HepG2 (cell line): Measurements from ENCODE around the gene CCDC14. TPM values are rescaled to one million over a fixed set of nuclear protein-coding genes. Genes with fewer than 3 reads are reported as not detected.

Source experiments
- ATAC-seq: fragments of 200-7000 bp; cut with Tn5 transposase; 3 replicates; pipeline ENCODE4 v1.9.1; 2020; ENCODE audit warnings: mild to moderate bottlenecking, moderate library complexity
- BruUV-seq: library from RNA; stranded (reverse); fragments of 400-500 nt; replicated peaks from 2 replicates; lab custom pipeline; 2021; lab: Mats Ljungman, UMichigan
- CTCF ChIA-PET: fragments of 300-600 bp; formaldehyde crosslinking; extraction: SDS; loops from one replicate; lab custom pipeline; 2021; ENCODE audit warnings: low total read pairs, inconsistent platforms, low intra/inter-chr PET ratio; lab: Yijun Ruan, JAX
- POLR2A ChIA-PET: fragments of 350-600 bp; sonication (Branson Sonifier 250); formaldehyde crosslinking; loops from one replicate; lab custom pipeline; 2020; ENCODE audit warnings: antibody characterized with exemption, inconsistent platforms; lab: Yijun Ruan, JAX
- DNase-seq: peaks from one replicate; pipeline ENCODE4 v3.0.0-alpha.2; 2015; ENCODE audit warnings: low spot score
- FAIRE-seq: peaks from 3 replicates; lab custom pipeline; 2011; peaks lifted over from hg19 to GRCh38; lab: Jason Lieb, UNC
- H2AFZ ChIP-seq: one replicate; pipeline ENCODE4 v1.6.1; 2011; ENCODE audit warnings: low read length, inconsistent platforms
- H3K27ac ChIP-seq: fragments of 300-600 bp; 3 replicates; pipeline ENCODE4 v1.8.0; 2011; ENCODE audit warnings: mixed run types, mild to moderate bottlenecking, mixed read lengths, low read length, inconsistent platforms; ENCODE audit not compliant: insufficient read depth; ENCODE audit errors: extremely low read length
- H3K27me3 ChIP-seq, 2 experiments: fragments of 200-600 bp in 1 of 2; 2 replicates in 1 of 2; 3 replicates in 1 of 2; pipeline versions ENCODE4 v1.6.0 to v1.8.0; 2011; ENCODE audit warnings: low read length in 2 of 2, mild to moderate bottlenecking in 2 of 2, moderate library complexity in 2 of 2, inconsistent platforms in 1 of 2; ENCODE audit not compliant: insufficient read depth in 2 of 2, control insufficient read depth in 1 of 2
- H3K36me3 ChIP-seq, 2 experiments: fragments of 200-600 bp in 1 of 2; replicated peaks in 1 of 2; 2 replicates in 1 of 2; 3 replicates in 1 of 2; pipeline versions ENCODE4 v1.5.1 to v1.8.0; 2011; ENCODE audit warnings: low read length in 2 of 2, inconsistent platforms in 1 of 2; ENCODE audit not compliant: insufficient read depth in 2 of 2, control insufficient read depth in 1 of 2
- H3K4me1 ChIP-seq: 2 replicates; pipeline ENCODE4 v1.5.1; 2012; ENCODE audit warnings: low read length, inconsistent platforms; ENCODE audit not compliant: insufficient read depth
- H3K4me2 ChIP-seq: 2 replicates; pipeline ENCODE4 v1.6.0; 2011; ENCODE audit warnings: low read depth, low read length, inconsistent platforms
- H3K4me3 ChIP-seq, 3 experiments: fragments of 200-600 bp in 1 of 3; sonication (generic), shearing (Covaris generic) in 1 of 3; replicated peaks in 1 of 3; 2 replicates each; pipeline ENCODE4 v1.5.1; 2011 to 2016; ENCODE audit warnings: low read length in 3 of 3, inconsistent platforms in 2 of 3, low read depth in 2 of 3, mild to moderate bottlenecking in 2 of 3, control low read depth in 1 of 3, mixed read lengths in 1 of 3; ENCODE audit not compliant: insufficient read depth in 1 of 3
- H3K79me2 ChIP-seq: one replicate; pipeline ENCODE4 v1.6.1; 2011; ENCODE audit warnings: low read length, inconsistent platforms; ENCODE audit not compliant: insufficient read depth
- H3K9ac ChIP-seq: 2 replicates; pipeline ENCODE4 v1.6.0; 2011; ENCODE audit warnings: mild to moderate bottlenecking, low read depth, low read length, inconsistent platforms; ENCODE audit not compliant: insufficient read depth
- H3K9me3 ChIP-seq: 2 replicates; pipeline ENCODE4 v1.5.1; 2012; ENCODE audit warnings: mild to moderate bottlenecking, low read length
- H4K20me1 ChIP-seq: 2 replicates; pipeline ENCODE4 v1.6.0; 2011; ENCODE audit warnings: inconsistent platforms, mild to moderate bottlenecking, low read length, moderate library complexity; ENCODE audit not compliant: insufficient read depth
- ADNP ChIP-seq: sonication (generic); formaldehyde crosslinking; IDR thresholded peaks from 2 replicates; pipeline ENCODE4 v1.4.0; 2020; ENCODE audit warnings: missing genetic modification reagents
- GZF1 ChIP-seq: sonication (generic); formaldehyde crosslinking; IDR thresholded peaks from 2 replicates; pipeline ENCODE4 v1.5.1; 2020; ENCODE audit warnings: mild to moderate bottlenecking, missing genetic modification reagents
- U2AF1 ChIP-seq: fragments of 200-400 bp; formaldehyde crosslinking; optimal IDR thresholded peaks from 2 replicates; pipeline ENCODE3; 2017; ENCODE audit warnings: mild to moderate bottlenecking, low read depth, low read length
- ZIK1 ChIP-seq: sonication (generic); formaldehyde crosslinking; IDR thresholded peaks from 2 replicates; pipeline ENCODE4 v1.5.0; 2020; ENCODE audit warnings: mild to moderate bottlenecking, low read depth, missing genetic modification reagents, borderline replicate concordance
- ZNF788 ChIP-seq: sonication (generic); formaldehyde crosslinking; IDR thresholded peaks from 2 replicates; pipeline ENCODE4 v1.5.0; 2020; ENCODE audit warnings: mild to moderate bottlenecking, missing genetic modification reagents, borderline replicate concordance
- ZSCAN25 ChIP-seq: sonication (generic); formaldehyde crosslinking; IDR thresholded peaks from 2 replicates; pipeline ENCODE4 v1.8.0; 2022; ENCODE audit warnings: mild to moderate bottlenecking, missing genetic modification reagents
- WGBS: methylation state at CpG from one replicate; pipeline ENCODE4 v1.1.6; 2017; ENCODE audit warnings: low lambda C conversion rate; 5-methylcytosine and 5-hydroxymethylcytosine counted together
- in situ Hi-C: cut with HindIII; loops from 2 replicates; pipeline ENCODE4 v1.10.0; 2017; ENCODE audit warnings: low pct_unique_long_range_greater_than_20kb; ENCODE audit not compliant: extremely low pct_ligation_motif_present
- intact Hi-C: fragments of 100-400 bp; cut with micrococcal nuclease; formaldehyde crosslinking; loops from one replicate; pipeline ENCODE4 v1.10.0; 2022; ENCODE audit not compliant: unreplicated experiment
- polyA plus RNA-seq, 8 experiments: library from polyadenylated mRNA; depleted of rRNA in 3 of 8; stranded (reverse) in 7 of 8; unstranded in 1 of 8; fragments of >200 nt; fragmentation: Illumina TruSeq in 4 of 8; extraction: Trizol in 4 of 8; gene quantifications; 2 replicates each; pipeline versions ENCODE4 v1.2.1 to v1.2.3, GENCODE V29; 2011 to 2016; ENCODE audit warnings: low read depth in 4 of 8, missing spikeins in 1 of 8, mixed read lengths in 1 of 8; ENCODE audit not compliant: insufficient read depth in 1 of 8
- total RNA-seq, 5 experiments: library from RNA; depleted of rRNA; stranded (reverse); fragments of >200 nt; fragmentation: Illumina TruSeq; extraction: Trizol; gene quantifications; 2 replicates each; pipeline ENCODE4 v1.2.3, GENCODE V29; 2016; ENCODE audit warnings: low read depth in 1 of 5
- TF ChIP-seq, protein P1 (sequence below): sonication (generic); formaldehyde crosslinking; IDR thresholded peaks from 2 replicates; pipeline ENCODE4 v1.4.0; 2020; ENCODE audit warnings: missing genetic modification reagents
- TF ChIP-seq, protein P2 (sequence below): sonication (generic); formaldehyde crosslinking; IDR thresholded peaks from 2 replicates; pipeline ENCODE4 v1.4.0; 2020; ENCODE audit warnings: missing genetic modification reagents, mild to moderate bottlenecking, borderline replicate concordance

The CCDC14 gene
- total and polyA plus RNA-seq, 2 of the 13 experiments (the other 11 are each of a cell fraction or from before 2014, with no cell fraction given), result 48.7 to 49.0 TPM

- H3K4me3 ChIP-seq, result no peak overlapping the region
- intact Hi-C loops (no loop called here), in situ Hi-C loops (no loop called here)
- H3K4me2 ChIP-seq, result no peak overlapping the region
- H3K4me1 ChIP-seq, result no peaks in the 10 kb centered on the region
- TF ChIP-seq GZF1 (CRISPR knock-in tag) (no peak), ZNF788 (CRISPR knock-in tag) (no peak), ADNP (CRISPR knock-in tag) (no peak), ZSCAN25 (CRISPR knock-in tag) (no peak), U2AF1 (no peak), ZIK1 (CRISPR knock-in tag) (no peak)
- TF ChIP-seq, protein P1, sequence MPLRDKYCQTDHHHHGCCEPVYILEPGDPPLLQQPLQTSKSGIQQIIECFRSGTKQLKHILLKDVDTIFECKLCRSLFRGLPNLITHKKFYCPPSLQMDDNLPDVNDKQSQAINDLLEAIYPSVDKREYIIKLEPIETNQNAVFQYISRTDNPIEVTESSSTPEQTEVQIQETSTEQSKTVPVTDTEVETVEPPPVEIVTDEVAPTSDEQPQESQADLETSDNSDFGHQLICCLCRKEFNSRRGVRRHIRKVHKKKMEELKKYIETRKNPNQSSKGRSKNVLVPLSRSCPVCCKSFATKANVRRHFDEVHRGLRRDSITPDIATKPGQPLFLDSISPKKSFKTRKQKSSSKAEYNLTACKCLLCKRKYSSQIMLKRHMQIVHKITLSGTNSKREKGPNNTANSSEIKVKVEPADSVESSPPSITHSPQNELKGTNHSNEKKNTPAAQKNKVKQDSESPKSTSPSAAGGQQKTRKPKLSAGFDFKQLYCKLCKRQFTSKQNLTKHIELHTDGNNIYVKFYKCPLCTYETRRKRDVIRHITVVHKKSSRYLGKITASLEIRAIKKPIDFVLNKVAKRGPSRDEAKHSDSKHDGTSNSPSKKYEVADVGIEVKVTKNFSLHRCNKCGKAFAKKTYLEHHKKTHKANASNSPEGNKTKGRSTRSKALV (CRISPR knock-in tag), result no peak
- TF ChIP-seq, protein P2, sequence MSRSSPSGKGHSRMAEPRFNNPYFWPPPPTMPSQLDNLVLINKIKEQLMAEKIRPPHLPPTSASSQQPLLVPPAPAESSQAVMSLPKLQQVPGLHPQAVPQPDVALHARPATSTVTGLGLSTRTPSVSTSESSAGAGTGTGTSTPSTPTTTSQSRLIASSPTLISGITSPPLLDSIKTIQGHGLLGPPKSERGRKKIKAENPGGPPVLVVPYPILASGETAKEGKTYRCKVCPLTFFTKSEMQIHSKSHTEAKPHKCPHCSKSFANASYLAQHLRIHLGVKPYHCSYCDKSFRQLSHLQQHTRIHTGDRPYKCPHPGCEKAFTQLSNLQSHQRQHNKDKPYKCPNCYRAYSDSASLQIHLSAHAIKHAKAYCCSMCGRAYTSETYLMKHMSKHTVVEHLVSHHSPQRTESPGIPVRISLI, result no peak
- CTCF ChIA-PET, result no interaction called here
- FAIRE-seq (no peak), ATAC-seq (no peak), DNase-seq (no peak)
- WGBS, result 58% methylated on average over 1 of the region's 1 CpG
- no peak overlapping the region for H3K9ac ChIP-seq
- POLR2A ChIA-PET, result no interaction called here
- H2AFZ ChIP-seq, result no peak overlapping the region
- no peaks in the 10 kb centered on the region for H3K9me3 ChIP-seq
- no peak overlapping the region for H3K27ac ChIP-seq
- no TSS peak for BruUV-seq
- no peaks in the 10 kb centered on the region for H4K20me1 ChIP-seq
- H3K27me3 ChIP-seq, result no peaks in the 10 kb centered on the region; a peak in 2 of 5 replicates
- H3K79me2 ChIP-seq, result no peaks in the 10 kb centered on the region
- no peaks in the 10 kb centered on the region for H3K36me3 ChIP-seq
Observed at GRCh38 chr3:123871946-123872345, 89.1 kb downstream of the CCDC14 start.
